Left lung (tissue), 10 donors: ENCODE data around the gene PDIA5. TPM values are rescaled to one million over a fixed set of nuclear protein-coding genes. Genes with fewer than 3 reads are reported as not detected.

Experiments used
- ATAC-seq: fragments of 200-7000 bp; cut with Tn5 transposase; one replicate; pipeline ENCODE4 v1.9.1; 2020; ENCODE audit warnings: moderate library complexity
- DNase-seq, 4 donors: peaks; one replicate each; pipeline ENCODE4 v3.0.0-alpha.2; 2013 to 2020
- H3K27ac ChIP-seq, 2 donors: fragments of 200-600 bp; sonication (generic) in 1 of 2; one replicate each; pipeline versions ENCODE4 v1.5.0 to v1.8.0; 2020 to 2021
- H3K27me3 ChIP-seq, 2 donors: fragments of 200-600 bp; sonication (generic) in 1 of 2; one replicate each; pipeline versions ENCODE4 v1.5.0 to v1.8.0; 2020 to 2021
- H3K36me3 ChIP-seq, 2 donors: fragments of 200-600 bp; sonication (generic) in 1 of 2; one replicate each; pipeline versions ENCODE4 v1.5.0 to v1.8.0; 2020 to 2021
- H3K4me1 ChIP-seq, 2 donors: fragments of 200-600 bp; one replicate each; pipeline ENCODE4 v1.8.0; 2021
- H3K4me3 ChIP-seq, 2 donors: fragments of 200-600 bp; sonication (generic) in 1 of 2; one replicate each; pipeline versions ENCODE4 v1.5.0 to v1.8.0; 2020 to 2021; ENCODE audit warnings: mild to moderate bottlenecking in 1 of 2
- H3K9me3 ChIP-seq, 2 donors: fragments of 200-600 bp; sonication (generic) in 1 of 2; one replicate each; pipeline versions ENCODE4 v1.5.0 to v1.8.0; 2020 to 2021
- CTCF ChIP-seq, 2 donors: fragments of 200-600 bp; sonication (generic) in 1 of 2; IDR thresholded peaks; one replicate each; pipeline versions ENCODE4 v1.5.0 to v1.8.0; 2021; ENCODE audit warnings: antibody characterized with exemption in 2 of 2
- intact Hi-C, 2 donors: fragments of 100-400 bp; cut with DNase I; formaldehyde crosslinking; loops; one replicate each; pipeline versions ENCODE4 v1.11.2 to v1.14.2; 2022
- polyA plus RNA-seq, 6 donors: library from polyadenylated mRNA; unstranded; fragments of 120-200 nt; gene quantifications; one replicate each; pipeline ENCODE4 v1.2.1, GENCODE V29; 2013; ENCODE audit not compliant: insufficient read length in 6 of 6
- total RNA-seq, 2 donors: library from RNA; stranded (reverse); fragmentation: NEBNext Ultra II Directional; extraction: Animal tissue kit (Norgen Biotek cat#: 25700); gene quantifications; one replicate each; pipeline ENCODE4 v1.2.1, GENCODE V29; 2021
- donor health status: DM: no; HTN: yes; CAD: no.
- donor health status: DM: no; HTN: no; CAD: no.

PDIA5 gene
- total and polyA plus RNA-seq, 8 donors = 26.3 to 44.8 (median 29.3) TPM

GRCh38 chr3:123068601-123069381 lies 2.0 kb downstream of the PDIA5 start:
- Histone ChIP-seq H3K4me3 (peak overlapping the region in 1 of 2 donors; percentile 90), H3K27me3 (no peaks in the 10 kb centered on the region), H3K9me3 (no peaks in the 10 kb centered on the region), H3K27ac (peak overlapping the region; percentile 9 to 87), H3K4me1 (peaks cover 24 to 44% of the 10 kb centered on the region in 2 donors), H3K36me3 (no peaks in the 10 kb centered on the region)
- ATAC-seq = peak; percentile 6
- TF ChIP-seq CTCF (IDR thresholded peaks at IDR 0.05) = no peak
- intact Hi-C loops = no loop called here
- DNase-seq = no peak

DNA sequence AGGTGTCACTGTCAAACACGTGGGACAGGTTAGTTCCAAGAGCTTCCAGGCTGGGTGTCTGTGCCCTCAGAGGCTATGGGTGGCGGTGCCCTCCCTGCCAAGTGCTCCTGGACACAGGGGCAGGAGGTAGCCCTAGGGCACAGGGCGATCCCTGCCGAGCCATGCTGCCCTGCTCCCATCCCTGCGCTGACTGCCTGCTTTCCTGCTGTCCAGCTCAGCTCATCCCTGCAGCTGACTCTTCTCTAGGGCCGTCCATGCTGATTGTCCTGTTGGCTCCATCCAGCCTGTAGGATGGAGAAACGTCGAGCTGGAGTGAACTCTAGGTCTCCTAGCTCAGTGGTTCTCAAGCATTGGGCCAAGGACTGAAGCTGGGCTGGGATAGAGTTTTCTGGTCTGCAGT lies 3.7 kb downstream of the PDIA5 start:
- Histone ChIP-seq H3K36me3 (no peaks in the 10 kb centered on the region), H3K9me3 (no peaks in the 10 kb centered on the region), H3K4me3 (no peak overlapping the region), H3K27ac (no peak overlapping the region), H3K27me3 (no peaks in the 10 kb centered on the region), H3K4me1 (peaks cover 24 to 47% of the 10 kb centered on the region in 2 donors)
- no peak for DNase-seq
- TF ChIP-seq CTCF (IDR thresholded peaks at IDR 0.05) = no peak
- intact Hi-C loops = no loop called here
- no peak for ATAC-seq

DNA sequence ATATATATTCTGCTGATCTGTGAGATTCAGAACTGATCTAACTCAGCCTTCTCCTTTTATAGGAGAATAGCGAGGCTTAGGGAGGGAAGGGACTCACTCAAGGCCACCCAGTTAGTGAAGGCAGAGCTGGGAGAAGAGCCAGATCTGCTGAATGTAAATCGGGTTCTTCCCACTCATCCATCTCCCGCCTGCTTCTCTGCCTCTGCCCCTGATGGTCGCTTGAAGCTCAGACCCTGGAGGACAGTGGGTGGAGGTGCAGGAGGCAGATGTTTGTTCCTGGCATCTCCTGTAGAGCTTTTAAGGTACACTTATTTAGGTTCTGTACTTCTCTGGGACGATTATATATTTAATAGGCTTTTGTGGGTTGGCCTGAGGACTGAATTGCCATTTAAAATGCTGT lies 4.3 kb downstream of the PDIA5 start:
- Histone ChIP-seq H3K9me3 (no peaks in the 10 kb centered on the region), H3K4me1 (peaks cover 24 to 52% of the 10 kb centered on the region in 2 donors), H3K27me3 (no peaks in the 10 kb centered on the region), H3K27ac (peak overlapping the region in 1 of 2 donors; percentile 48), H3K36me3 (no peaks in the 10 kb centered on the region), H3K4me3 (no peak overlapping the region)
- DNase-seq = no peak
- TF ChIP-seq CTCF (IDR thresholded peaks at IDR 0.05) = peak in 1 of 2 donors; percentile 15
- ATAC-seq = no peak
- intact Hi-C loops = no loop called here

- intact Hi-C loops = no loop called here
- no peak overlapping the region for H3K4me3 ChIP-seq
- H3K36me3 ChIP-seq = no peaks in the 10 kb centered on the region
- TF ChIP-seq CTCF (IDR thresholded peaks at IDR 0.05) = no peak
- DNase-seq (no peak), ATAC-seq (no peak)
- H3K9me3 ChIP-seq = no peaks in the 10 kb centered on the region
- H3K27me3 ChIP-seq = no peaks in the 10 kb centered on the region
- H3K4me1 ChIP-seq = peaks cover 27 to 51% of the 10 kb centered on the region in 2 donors
- H3K27ac ChIP-seq = peak overlapping the region in 1 of 2 donors; percentile 48
Measured at GRCh38 chr3:123071581-123071980, 4.8 kb downstream of the PDIA5 start.

DNA sequence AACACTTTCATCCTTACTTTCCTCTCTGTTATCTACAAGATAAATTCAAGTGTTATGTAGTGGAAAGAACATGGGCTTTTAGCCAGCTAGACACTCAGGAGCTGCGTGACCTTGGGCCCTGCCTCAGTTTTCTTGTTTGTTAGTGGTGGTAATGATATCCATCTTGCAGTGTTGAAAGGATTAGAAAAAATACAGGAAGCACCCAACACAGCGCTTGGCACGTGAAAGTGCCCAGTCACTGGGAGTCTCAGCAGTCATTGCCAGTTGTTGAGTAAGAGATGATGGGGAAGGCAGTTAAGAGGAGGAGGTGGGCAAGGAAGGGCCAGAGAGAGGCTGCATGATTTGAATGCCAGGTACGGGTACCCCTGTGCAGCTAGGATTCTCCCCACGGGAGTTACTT lies 5.3 kb downstream of the PDIA5 start:
- ATAC-seq (no peak), DNase-seq (no peak)
- Histone ChIP-seq H3K4me1 (peaks cover 29 to 56% of the 10 kb centered on the region in 2 donors), H3K27ac (no peak overlapping the region), H3K36me3 (no peaks in the 10 kb centered on the region), H3K4me3 (no peak overlapping the region), H3K9me3 (no peaks in the 10 kb centered on the region), H3K27me3 (no peaks in the 10 kb centered on the region)
- TF ChIP-seq CTCF (IDR thresholded peaks at IDR 0.05) = no peak
- intact Hi-C loops = no loop called here
